Measurements from ENCODE around the gene STAC2.

- TF ChIP-seq CTCF (IDR thresholded peaks at IDR 0.05), result no peak
- no peak for TF ChIP-seq POLR2A (IDR thresholded peaks at IDR 0.05)
Measured at GRCh38 chr17:39181303-39181702, 44.4 kb downstream of the STAC2 start.

Measured in body of pancreas (tissue), 4 donors.